Measurements from ENCODE around the gene ERBB2. TPM values are rescaled to one million over a fixed set of nuclear protein-coding genes. Genes with fewer than 3 reads are reported as not detected.

The ERBB2 gene
- total and polyA plus RNA-seq, 12 donors = 40.3 to 89.1 (median 66.1) TPM

DNA sequence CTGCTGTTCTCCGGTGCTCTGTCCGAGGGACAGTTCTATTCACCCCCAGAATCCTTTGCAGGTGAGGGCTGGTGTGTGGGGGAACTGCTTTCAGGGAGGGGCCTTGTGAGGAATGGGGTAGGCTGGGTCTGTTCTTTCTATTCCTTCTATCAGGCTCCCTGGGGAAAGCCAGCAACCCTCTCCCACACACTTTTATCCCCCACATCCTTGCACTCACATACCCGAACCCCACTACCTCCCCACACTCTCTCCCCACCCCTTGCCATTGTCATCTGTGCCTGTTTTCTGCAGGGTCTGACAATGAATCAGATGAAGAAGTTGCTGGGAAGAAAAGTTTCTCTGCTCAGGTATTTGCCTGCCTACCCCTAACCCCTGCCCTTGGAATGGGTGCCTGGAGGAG lies 41.1 kb upstream of the ERBB2 start:
- ATAC-seq (no peak), DNase-seq (no peak)
- intact Hi-C loops (cut with DNase I) = no loop called here
- H3K27me3 ChIP-seq = no peaks in the 10 kb centered on the region
- no peak overlapping the region for H3K4me3 ChIP-seq
- peaks cover 38 to 76% (median 59%) of the 10 kb centered on the region in 9 donors for H3K4me1 ChIP-seq
- TF ChIP-seq, protein P1, sequence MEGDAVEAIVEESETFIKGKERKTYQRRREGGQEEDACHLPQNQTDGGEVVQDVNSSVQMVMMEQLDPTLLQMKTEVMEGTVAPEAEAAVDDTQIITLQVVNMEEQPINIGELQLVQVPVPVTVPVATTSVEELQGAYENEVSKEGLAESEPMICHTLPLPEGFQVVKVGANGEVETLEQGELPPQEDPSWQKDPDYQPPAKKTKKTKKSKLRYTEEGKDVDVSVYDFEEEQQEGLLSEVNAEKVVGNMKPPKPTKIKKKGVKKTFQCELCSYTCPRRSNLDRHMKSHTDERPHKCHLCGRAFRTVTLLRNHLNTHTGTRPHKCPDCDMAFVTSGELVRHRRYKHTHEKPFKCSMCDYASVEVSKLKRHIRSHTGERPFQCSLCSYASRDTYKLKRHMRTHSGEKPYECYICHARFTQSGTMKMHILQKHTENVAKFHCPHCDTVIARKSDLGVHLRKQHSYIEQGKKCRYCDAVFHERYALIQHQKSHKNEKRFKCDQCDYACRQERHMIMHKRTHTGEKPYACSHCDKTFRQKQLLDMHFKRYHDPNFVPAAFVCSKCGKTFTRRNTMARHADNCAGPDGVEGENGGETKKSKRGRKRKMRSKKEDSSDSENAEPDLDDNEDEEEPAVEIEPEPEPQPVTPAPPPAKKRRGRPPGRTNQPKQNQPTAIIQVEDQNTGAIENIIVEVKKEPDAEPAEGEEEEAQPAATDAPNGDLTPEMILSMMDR (IDR thresholded peaks at IDR 0.05) = no peak
- 84 to 87% methylated on average over 3 of the region's 3 CpGs for WGBS, 2 donors
- H3K36me3 ChIP-seq = peaks cover 0 to 82% (median 5%) of the 10 kb centered on the region in 9 donors
- peak overlapping the region; percentile 62 to 98 (median 85) for H3K27ac ChIP-seq
- no peaks in the 10 kb centered on the region for H3K9me3 ChIP-seq

DNA sequence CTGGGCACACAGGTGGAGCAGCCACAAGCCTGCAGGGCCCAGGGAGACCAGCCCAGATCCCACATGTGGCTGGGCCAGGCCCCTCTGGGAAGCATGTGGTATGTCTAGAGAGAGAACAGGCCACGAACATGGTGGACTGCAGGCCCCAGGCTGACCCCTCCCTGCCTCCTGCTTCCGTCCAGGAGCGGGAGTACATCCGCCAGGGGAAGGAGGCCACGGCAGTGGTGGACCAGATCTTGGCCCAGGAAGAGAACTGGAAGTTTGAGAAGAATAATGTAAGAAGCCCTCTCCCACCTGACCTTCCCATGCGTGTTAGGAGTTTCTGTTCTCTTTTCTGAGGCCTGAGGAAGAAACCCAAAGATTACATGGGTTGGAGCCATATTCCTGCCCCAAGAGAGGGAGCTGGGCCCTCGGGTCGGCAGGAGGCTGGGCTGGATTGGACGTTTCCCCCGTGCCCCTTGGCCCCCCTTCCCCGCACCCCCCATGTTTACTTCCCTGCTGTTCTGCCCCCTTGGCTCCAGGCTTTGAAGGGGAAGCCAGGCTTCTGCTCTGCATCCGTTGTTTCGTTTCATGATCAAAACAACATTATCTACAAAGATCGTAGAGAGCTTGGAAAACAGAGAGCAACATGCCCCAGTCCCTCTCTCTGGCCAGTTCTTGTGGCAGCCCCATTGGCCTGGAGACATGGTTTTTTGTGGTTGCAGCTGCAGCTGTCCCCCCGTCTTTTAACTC lies 40.4 kb upstream of the ERBB2 start:
- 35 to 50% methylated on average over 15 of the region's 15 CpGs for WGBS, 2 donors
- ATAC-seq = peak in 6 of 8 donors; percentile 15 to 58 (median 43)
- peak overlapping the region in 2 of 10 donors; percentile 24 to 33 for H3K4me3 ChIP-seq
- H3K36me3 ChIP-seq = peaks cover 0 to 78% (median 5%) of the 10 kb centered on the region in 9 donors
- peak in 1 of 2 donors; percentile 54 for DNase-seq
- intact Hi-C loops (cut with DNase I) = no loop called here
- no peaks in the 10 kb centered on the region for H3K9me3 ChIP-seq
- TF ChIP-seq, protein P1 (IDR thresholded peaks at IDR 0.05) = no peak
- peaks cover 37 to 76% (median 64%) of the 10 kb centered on the region in 9 donors for H3K4me1 ChIP-seq
- no peaks in the 10 kb centered on the region for H3K27me3 ChIP-seq
- peak overlapping the region; percentile 62 to 98 (median 85) for H3K27ac ChIP-seq

GRCh38 chr17:39660011-39660360 lies 39.9 kb upstream of the ERBB2 start:
- peaks cover 38 to 76% (median 64%) of the 10 kb centered on the region in 9 donors for H3K4me1 ChIP-seq
- no peaks in the 10 kb centered on the region for H3K27me3 ChIP-seq
- peak overlapping the region; percentile 62 to 98 (median 85) for H3K27ac ChIP-seq
- H3K9me3 ChIP-seq = no peaks in the 10 kb centered on the region
- WGBS, 2 donors = 69 to 73% methylated on average over 5 of the region's 5 CpGs
- ATAC-seq (no peak), DNase-seq (no peak)
- intact Hi-C loops (cut with DNase I) = no loop called here
- TF ChIP-seq, protein P1 (IDR thresholded peaks at IDR 0.05) = no peak
- H3K36me3 ChIP-seq = peaks cover 0 to 73% (median 5%) of the 10 kb centered on the region in 9 donors
- peak overlapping the region in 5 of 10 donors; percentile 6 to 33 (median 21) for H3K4me3 ChIP-seq

DNA sequence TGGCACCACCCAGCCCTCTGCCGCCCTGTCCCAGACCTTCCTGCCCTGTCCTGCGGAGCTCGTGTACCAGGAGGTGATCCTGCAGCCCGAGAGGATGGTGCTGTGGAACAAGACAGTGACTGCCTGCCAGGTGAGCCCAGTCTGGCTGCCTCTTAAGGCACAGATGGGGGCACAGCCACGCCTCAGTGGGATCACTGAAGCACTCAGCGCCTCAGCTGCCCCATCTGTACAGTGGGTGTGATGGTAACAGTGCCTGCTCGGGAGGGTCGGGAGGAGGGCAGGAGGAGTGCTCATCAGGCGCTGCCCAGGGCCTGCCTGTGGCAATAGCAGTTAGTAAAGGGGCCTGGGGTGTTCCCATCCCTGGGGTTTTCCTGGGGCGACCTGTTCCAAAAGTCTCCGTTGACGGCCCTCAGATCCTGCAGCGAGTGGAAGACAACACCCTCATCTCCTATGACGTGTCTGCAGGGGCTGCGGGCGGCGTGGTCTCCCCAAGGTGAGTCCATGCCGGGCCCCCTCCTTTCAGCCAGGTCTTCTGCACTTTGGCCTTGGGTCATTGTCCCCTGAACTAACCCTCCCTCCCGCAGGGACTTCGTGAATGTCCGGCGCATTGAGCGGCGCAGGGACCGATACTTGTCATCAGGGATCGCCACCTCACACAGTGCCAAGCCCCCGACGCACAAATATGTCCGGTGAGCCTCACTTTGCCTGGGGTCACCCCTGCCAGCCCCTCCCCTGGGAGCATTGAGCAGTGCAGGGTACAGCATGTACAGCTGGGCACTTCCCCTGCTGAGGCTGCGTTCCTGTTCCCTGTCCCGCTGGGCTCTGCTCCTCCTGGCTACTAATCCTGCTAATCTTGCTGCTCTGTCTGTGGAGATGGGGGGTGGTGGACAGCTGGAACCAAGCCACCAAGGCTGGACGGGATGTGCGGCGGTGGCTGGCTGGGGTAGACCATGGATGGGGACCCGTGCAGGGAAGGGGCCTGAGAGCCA lies 39.2 kb upstream of the ERBB2 start:
- peak in 4 of 8 donors; percentile 3 to 46 (median 9) for ATAC-seq
- 64 to 71% methylated on average over 35 of the region's 35 CpGs for WGBS, 2 donors

More for the DNA sequence above, 39.2 kb upstream of the ERBB2 start:
- H3K27ac ChIP-seq = peak overlapping the region; percentile 62 to 98 (median 85)
- H3K36me3 ChIP-seq = peaks cover 0 to 68% (median 5%) of the 10 kb centered on the region in 9 donors
- peaks cover 0 to 1% (median 0%) of the 10 kb centered on the region in 7 donors for H3K27me3 ChIP-seq
- TF ChIP-seq, protein P1 (IDR thresholded peaks at IDR 0.05) = no peak
- no peaks in the 10 kb centered on the region for H3K9me3 ChIP-seq
- intact Hi-C loops (cut with DNase I) = no loop called here
- DNase-seq = peak in 1 of 2 donors; percentile 60
- H3K4me3 ChIP-seq = peak overlapping the region in 6 of 10 donors; percentile 0 to 33 (median 18)
- peaks cover 38 to 81% (median 71%) of the 10 kb centered on the region in 9 donors for H3K4me1 ChIP-seq
